ENCODE measurements around the gene PCGF3.

DNA sequence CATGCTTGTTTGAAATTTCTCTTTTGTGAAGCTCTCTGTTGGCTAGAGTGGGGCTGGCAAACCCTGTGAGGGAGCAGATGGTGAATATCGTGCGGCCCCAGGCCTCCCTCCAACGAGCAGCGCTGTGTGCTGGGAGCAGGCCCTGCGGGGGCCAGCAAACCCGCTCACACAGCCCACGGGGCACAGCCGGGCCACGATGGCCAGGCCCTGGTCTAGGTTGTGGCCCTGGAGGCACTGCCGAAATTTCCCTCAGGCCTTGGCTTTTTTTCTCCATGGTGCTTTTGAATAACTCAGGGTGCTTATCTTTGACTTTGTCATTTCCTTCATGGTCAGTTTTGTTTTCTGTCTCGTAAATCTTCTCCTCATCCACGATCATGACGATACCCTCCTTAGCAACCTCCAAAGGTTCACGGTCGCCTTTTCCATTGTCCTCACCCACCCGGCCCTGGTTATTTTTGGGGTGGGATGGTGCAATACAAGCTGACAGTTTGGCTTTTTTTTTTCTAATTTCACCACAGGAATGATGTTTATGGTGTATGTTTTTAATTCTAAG, 20.7 kb downstream of the PCGF3 start:
- TF ChIP-seq, protein P1, sequence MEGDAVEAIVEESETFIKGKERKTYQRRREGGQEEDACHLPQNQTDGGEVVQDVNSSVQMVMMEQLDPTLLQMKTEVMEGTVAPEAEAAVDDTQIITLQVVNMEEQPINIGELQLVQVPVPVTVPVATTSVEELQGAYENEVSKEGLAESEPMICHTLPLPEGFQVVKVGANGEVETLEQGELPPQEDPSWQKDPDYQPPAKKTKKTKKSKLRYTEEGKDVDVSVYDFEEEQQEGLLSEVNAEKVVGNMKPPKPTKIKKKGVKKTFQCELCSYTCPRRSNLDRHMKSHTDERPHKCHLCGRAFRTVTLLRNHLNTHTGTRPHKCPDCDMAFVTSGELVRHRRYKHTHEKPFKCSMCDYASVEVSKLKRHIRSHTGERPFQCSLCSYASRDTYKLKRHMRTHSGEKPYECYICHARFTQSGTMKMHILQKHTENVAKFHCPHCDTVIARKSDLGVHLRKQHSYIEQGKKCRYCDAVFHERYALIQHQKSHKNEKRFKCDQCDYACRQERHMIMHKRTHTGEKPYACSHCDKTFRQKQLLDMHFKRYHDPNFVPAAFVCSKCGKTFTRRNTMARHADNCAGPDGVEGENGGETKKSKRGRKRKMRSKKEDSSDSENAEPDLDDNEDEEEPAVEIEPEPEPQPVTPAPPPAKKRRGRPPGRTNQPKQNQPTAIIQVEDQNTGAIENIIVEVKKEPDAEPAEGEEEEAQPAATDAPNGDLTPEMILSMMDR (conservative IDR thresholded peaks at IDR 0.05 in 1 of 2, IDR thresholded peaks at IDR 0.05 in 1 of 2; ENCODE audit: extremely low read depth in 1 of 2, insufficient read depth in 1 of 2, low read depth in 1 of 2, low read length in 2 of 2): no peak
- no peak for TF ChIP-seq EZH2 (IDR thresholded peaks at IDR 0.05; ENCODE audit: borderline replicate concordance, low read length)
